HG02973 (cell line): ENCODE data around the gene FGD6.
"Not testable (repeated sequence)": the region's sequence is repeated elsewhere in the genome, so short reads cannot be mapped to it uniquely, and the experiment has no call there.

ENCODE experiments used
- ATAC-seq: cut with Tn5 transposase; IDR thresholded peaks from one replicate; pipeline ENCODE4 v1.9.1; 2021; ENCODE audit warnings: moderate library complexity; ENCODE audit not compliant: unreplicated experiment

The FGD6 gene

GRCh38 chr12:95130096-95130495 is 87.2 kb downstream of the FGD6 start:
- no peak for ATAC-seq

GRCh38 chr12:95129115-95129514 is 88.2 kb downstream of the FGD6 start:
- no peak for ATAC-seq

- no peak for ATAC-seq
Observed at GRCh38 chr12:95126736-95127135, 90.5 kb downstream of the FGD6 start.

- ATAC-seq: no peak
Observed at GRCh38 chr12:95126076-95126475, 91.2 kb downstream of the FGD6 start.

DNA sequence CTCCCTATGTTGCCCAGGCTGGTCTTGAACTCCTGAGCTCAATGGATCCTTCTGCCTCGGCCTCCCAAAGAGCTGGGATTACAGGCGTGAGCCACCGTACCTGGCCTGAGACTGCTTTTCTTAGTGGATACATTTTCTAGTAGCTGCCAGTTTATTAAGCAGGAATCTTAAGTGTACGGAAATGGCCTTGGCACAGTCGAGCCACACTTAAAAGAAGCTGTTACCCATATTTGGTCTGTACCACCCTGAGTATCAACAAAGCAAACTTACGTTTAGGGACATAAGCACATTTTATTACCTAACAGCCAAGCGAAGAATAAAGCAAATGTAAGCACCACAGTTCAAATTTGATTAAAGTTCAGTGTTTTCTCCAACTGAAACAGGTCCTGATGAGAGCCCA is 93.2 kb downstream of the FGD6 start:
- no peak for ATAC-seq

GRCh38 chr12:95118788-95119179 is 98.5 kb downstream of the FGD6 start:
- ATAC-seq: no peak

DNA sequence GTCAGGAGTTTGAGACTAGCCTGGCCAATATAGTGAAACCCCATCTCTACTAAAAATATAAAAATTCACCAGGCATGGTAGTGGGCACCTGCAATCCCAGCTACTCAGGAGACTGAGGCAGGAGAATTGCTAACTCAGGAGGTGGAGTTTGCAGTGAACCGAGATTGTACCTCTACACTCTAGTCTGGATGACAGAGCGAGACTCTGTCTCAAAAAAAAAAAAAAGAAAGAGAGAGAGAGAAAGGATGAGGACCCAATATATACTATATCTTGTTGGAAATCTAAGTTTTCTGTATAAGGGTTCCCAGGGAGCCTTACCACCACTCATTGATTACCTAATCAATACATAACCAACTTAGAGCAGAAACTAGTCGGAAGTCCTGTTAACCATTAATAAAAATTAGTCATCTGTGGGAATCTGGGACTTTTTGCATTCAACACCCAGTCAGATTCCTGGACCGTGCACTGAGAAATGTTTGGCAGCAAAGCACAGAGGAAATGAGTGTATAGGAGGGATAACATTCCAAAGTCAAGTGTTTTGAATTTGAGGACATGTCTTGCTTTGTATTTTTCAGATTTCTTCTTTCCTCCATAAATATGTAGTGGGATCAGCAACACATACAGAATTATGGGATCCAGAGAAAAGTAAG is 99.0 kb downstream of the FGD6 start:
- no peak for ATAC-seq

- peak; percentile 52 for ATAC-seq
Observed at GRCh38 chr12:95117178-95117599, 100.1 kb downstream of the FGD6 start.

GRCh38 chr12:95116773-95117172 is 100.5 kb downstream of the FGD6 start:
- peak; percentile 50 for ATAC-seq

- no peak for ATAC-seq
Observed at GRCh38 chr12:95116341-95116740, 100.9 kb downstream of the FGD6 start.

DNA sequence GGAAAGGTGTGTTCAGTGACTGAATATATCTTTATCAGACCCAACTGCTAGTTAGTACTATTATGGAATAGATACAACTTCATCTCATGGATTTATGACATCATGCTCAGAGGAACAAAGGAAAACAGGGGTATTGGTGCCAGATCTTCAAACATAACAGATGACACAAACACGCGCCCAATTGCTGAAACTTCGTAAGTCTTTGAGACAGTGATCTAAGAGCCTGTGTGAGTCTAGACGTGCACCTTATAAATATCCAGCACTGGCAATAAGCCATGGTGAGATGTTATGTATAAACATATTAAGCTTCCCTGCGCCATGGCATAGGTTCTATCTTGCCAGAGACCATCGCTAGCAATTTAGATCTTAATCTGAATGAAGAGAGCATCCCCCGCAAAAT is 101.6 kb downstream of the FGD6 start:
- no peak for ATAC-seq

DNA sequence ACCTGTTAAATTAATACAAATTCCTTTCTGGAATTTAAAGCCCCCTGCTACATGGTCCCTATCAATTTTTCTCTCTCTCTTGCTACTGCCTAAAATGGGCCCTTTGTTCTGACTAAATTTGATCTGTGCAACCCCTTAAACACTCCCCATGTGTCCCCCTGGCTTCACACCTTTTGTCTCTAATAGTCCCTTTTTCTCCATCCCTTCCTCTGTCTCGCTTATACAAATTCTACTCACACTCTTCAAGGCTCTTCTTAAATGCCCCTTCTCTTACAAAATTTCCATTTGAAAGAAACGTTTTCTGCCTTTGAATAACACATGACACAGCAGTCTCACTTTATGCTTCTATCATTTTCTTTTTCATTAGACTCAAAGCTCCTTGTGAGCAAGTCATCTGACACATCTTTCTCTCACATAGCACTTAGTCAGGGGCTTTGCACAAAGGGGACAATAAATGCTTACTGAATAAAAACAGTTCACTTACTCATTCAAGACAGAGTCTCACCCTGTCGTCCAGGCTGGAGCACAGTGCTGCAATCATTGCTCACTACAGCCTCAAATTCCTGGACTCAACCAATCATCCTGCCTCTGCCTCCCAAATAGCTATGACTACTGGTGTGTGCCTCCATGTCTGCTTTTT is 102.4 kb downstream of the FGD6 start:
- no peak for ATAC-seq

GRCh38 chr12:95107362-95107761 is 109.9 kb downstream of the FGD6 start:
- no peak for ATAC-seq

- ATAC-seq: no peak
Observed at GRCh38 chr12:95105540-95105939, 111.7 kb downstream of the FGD6 start.

GRCh38 chr12:95104919-95105452 is 112.3 kb downstream of the FGD6 start:
- ATAC-seq: no peak

DNA sequence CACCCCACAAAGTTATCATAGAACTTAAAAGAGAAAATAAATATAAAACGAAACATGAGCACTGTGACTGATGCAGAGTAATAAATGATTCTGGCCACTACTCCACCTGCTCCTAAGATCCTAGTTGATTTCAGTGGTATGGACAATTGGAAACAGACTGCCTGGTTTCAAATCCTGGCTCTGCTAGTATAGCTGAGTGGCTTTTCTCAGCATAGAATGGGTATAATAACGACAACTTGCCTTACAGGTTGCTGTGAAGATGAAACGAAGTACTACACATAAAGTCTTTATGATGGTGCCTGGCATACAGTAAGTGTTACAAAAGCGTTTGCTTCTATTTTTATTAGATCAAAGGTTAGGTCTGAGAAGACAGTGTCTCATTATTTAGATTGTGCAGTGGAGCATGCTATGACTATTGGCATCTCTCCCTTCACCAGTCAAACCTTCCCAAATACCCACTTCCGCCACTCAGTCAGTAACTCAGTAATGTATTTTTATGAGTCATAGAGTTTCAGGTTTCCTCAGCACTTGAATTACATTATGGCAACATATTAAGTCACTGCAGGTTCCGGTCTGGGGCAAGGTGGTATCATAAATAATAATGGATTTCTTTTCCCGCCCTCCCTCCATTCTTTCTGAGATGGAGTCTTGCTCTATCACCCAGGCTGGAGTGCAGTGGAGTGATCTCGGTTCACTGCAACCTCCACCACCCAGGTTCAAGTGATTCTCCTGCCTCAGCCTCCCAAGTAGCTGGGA is 114.2 kb downstream of the FGD6 start:
- peak; percentile 96 for ATAC-seq

- ATAC-seq: not testable (repeated sequence)
Observed at GRCh38 chr12:95101957-95102356, 115.3 kb downstream of the FGD6 start.

- no peak for ATAC-seq
Observed at GRCh38 chr12:95100264-95101190, 116.7 kb downstream of the FGD6 start.

- ATAC-seq: no peak
Observed at GRCh38 chr12:95099270-95099790, 117.9 kb downstream of the FGD6 start.

- ATAC-seq: no peak
Observed at GRCh38 chr12:95096852-95097251, 120.4 kb downstream of the FGD6 start.

GRCh38 chr12:95096378-95096777 is 120.9 kb downstream of the FGD6 start:
- no peak for ATAC-seq
